GM19035 (cell line): Measurements from ENCODE around the gene ABCB11.
"Not testable (repeated sequence)": the region's sequence is repeated elsewhere in the genome, so short reads cannot be mapped to it uniquely, and the experiment has no call there.

ENCODE experiments used
- ATAC-seq: cut with Tn5 transposase; IDR thresholded peaks from one replicate; pipeline ENCODE4 v1.9.1; 2021; ENCODE audit not compliant: unreplicated experiment

Gene ABCB11

DNA sequence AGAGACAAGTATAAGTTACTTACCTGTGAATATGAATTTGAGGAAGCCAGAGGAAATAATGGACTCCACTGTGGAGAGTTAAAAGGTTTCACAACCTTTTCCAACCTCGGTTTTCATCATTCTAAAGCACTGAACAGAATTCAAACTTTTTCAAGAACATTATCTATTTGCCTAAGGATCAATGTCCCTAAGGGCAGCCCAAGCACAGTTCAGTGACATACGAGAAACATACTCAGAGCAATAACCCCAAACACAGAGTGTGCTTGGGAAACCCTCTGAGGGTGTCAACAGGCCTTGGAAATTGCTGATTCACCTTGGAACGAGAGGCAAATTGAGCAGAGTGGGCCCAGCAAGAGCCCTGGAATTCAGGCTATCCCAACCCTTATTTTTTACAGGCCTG is at the start of gene ABCB11:
ABCB11 (minus strand) TSS at position 123 of the 400 bp plus-strand sequence. CDS start 13,199 bp downstream, outside the sequence.
- no peak for ATAC-seq

DNA sequence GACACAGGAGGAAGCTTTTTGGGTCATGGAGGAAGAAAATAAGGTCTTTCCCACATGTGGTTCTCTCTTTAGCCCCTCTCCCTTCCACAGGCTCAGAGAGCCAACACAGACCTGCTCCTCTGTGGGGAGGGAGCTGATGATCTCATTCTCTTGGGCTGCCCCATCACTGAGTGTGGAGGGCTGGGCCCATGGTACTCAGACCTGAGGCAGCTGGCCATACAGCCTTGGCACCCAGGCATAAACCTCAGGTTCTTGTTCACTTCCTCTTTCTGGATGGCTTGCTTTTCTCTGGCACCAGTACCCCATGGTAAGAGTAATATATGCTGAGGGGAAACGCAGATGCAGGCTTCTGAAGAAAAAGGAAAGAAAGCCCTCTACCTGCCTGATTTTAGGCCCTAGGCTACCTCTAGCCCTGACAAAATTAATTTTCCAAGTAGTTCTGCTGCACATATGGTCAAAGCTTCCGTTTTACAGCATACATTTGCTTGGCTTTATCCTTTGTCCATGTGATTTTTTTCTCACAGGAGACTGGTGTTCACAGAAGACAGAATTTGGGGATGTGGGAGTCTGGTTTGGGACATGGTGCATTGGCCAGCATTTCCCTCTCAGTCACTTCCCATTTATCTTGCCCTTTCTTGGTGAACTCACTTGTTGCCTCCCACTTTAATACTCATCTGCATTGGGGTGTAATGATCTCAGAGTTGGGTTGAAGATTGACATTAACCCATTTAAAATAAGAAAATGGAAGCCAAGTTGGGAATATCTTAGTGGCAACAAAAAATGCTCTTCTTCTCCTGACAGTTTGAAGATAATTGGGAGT is 49.3 kb upstream of the ABCB11 start:
- peak; percentile 74 for ATAC-seq

- no peak for ATAC-seq
These were observed 46.6 kb upstream of the ABCB11 start for GRCh38 chr2:169077674-169078240.

DNA sequence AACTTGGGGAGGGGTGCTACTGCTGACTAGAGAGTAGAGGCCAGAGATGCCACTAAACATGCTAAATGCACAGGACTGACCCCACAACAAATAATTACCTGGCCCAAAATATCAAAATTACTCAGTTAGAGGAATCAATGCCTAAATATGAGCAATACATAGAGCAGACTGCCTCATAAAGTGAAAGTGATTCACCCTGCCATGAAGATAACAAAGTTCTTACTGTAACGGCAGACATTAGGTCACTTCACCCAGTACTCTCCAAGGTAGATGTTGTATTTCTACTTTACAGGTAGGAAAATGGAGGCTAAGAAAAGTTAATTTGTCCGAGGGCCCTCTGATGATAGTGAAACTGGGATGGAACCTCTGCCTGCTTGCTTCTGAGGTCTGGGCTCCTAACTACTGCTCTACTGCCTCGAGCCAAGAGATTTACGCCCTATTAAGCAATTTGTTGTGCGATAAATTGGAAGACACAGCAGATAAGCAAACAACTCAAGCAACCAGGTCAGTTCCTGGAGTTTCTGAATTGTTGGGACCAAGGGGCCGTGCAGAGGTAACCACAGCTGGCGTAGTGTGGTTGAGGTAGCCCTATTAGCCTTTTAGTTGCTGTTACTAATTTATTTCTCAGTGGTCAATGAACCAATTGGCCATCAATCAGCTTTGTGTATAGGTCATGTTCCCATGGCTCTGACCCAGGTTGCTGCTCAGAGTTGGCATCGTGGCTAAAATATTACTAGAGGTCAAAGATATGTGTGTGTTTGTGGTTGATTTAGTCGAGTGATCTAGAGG is 43.0 kb upstream of the ABCB11 start:
- ATAC-seq: no peak

DNA sequence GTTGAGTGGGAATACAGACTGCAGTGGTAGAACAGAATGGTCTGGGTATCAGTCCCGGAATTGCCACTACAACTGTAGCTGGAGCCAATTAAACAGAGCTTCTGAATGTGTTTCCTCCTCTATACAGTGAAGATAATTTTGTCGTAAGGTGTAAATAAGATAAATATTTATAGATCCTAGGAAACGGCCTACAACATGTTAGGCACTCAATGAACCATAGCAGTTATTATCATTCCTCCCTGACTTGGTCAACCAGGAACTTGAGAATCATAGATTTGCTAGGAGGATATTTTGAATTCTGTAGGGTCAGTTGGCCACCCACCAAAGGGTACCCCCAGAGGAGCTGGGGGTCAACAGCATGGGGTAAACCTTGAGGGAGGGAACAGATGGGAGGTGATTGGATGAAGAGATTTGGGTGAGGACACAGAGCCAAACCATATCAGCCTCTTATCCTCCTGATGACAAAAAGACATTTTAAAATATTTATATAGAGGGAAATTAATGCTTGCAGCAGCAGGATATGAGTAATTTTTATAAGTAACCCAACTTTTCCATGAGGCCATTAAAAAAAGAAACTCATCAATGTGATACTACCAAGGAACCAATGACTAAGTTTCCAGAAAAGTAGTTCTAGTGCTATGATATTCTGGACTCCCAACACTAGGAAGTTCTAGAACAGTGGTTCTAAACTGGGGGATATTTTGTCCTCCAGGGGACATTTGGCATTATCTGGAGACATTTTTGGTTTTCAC is 42.3 kb upstream of the ABCB11 start:
- no peak for ATAC-seq

- ATAC-seq: no peak
These were observed 41.2 kb upstream of the ABCB11 start for GRCh38 chr2:169072163-169072925.

- ATAC-seq: no peak
These were observed 40.3 kb upstream of the ABCB11 start for GRCh38 chr2:169071455-169071854.

- ATAC-seq: no peak
These were observed 38.7 kb upstream of the ABCB11 start for GRCh38 chr2:169069833-169070232.

DNA sequence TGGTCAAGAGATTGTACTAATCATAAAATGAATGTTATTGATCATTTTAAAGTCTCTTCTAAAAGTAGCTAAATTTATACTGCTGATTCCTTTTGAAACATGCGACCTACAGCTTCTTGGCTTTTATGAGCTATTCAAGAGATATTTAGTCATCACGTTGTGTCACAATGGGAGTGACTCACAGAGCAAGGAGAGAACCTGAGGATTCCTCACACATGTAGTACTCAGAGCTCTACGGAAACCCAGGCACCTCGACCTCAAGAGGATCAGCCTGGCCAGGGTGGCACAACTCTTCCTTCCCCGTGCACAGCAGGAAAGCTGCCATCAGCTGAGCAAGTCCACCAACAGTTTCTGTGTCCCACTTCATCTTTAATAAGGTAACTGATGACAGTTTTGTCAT is 38.2 kb upstream of the ABCB11 start, which contains the start of gene DHRS9:
DHRS9 (plus strand) TSS at position 223 of the 400 bp plus-strand sequence. CDS start 12,019 bp downstream, outside the sequence.
- ATAC-seq: no peak

GRCh38 chr2:169066897-169067296 is 35.8 kb upstream of the ABCB11 start:
- no peak for ATAC-seq

GRCh38 chr2:169065864-169066517 is 34.9 kb upstream of the ABCB11 start:
- ATAC-seq: no peak

DNA sequence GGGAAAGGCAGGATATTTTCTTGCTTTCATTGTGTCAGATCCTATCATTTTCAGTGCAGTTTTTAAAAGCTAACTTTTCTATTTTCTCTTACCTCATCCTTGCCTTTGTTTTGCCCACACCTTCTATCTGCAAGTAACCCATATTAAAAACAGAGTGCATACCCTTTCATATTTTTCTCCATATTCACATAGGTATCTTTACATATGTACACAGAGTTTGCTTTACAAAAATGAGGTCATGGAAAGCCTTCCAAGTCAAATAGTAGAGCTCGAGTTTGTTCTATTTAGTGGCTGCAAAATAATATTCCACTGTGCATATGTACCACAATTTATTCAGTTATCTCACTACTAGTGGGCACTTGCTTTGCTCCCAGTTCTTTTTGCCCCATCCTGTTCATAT is 34.3 kb upstream of the ABCB11 start:
- no peak for ATAC-seq

- not testable (repeated sequence) for ATAC-seq
These were observed 33.1 kb upstream of the ABCB11 start for GRCh38 chr2:169064199-169064598.

DNA sequence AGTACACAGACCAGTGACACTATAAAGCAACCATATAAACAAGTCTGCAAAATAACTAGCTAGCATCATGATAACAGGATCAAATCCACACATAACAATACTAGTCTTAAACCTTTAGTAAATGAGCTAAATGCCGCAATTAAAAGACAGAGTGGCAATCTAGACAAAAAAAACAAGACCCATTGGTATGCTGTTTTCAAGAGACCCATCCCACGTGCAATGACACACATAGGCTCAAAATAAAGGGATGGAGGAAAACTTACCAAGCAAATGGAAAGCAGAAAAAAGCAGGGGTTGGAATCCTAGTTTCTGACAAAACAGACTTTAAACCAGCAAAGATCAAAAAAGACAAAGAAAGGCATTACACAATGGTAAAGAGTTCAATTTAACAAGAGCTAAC is 23.5 kb upstream of the ABCB11 start:
- ATAC-seq: not testable (repeated sequence)

- ATAC-seq: no peak
These were observed 19.5 kb upstream of the ABCB11 start for GRCh38 chr2:169050476-169051240.

GRCh38 chr2:169049142-169049541 is 18.0 kb upstream of the ABCB11 start:
- ATAC-seq: no peak

DNA sequence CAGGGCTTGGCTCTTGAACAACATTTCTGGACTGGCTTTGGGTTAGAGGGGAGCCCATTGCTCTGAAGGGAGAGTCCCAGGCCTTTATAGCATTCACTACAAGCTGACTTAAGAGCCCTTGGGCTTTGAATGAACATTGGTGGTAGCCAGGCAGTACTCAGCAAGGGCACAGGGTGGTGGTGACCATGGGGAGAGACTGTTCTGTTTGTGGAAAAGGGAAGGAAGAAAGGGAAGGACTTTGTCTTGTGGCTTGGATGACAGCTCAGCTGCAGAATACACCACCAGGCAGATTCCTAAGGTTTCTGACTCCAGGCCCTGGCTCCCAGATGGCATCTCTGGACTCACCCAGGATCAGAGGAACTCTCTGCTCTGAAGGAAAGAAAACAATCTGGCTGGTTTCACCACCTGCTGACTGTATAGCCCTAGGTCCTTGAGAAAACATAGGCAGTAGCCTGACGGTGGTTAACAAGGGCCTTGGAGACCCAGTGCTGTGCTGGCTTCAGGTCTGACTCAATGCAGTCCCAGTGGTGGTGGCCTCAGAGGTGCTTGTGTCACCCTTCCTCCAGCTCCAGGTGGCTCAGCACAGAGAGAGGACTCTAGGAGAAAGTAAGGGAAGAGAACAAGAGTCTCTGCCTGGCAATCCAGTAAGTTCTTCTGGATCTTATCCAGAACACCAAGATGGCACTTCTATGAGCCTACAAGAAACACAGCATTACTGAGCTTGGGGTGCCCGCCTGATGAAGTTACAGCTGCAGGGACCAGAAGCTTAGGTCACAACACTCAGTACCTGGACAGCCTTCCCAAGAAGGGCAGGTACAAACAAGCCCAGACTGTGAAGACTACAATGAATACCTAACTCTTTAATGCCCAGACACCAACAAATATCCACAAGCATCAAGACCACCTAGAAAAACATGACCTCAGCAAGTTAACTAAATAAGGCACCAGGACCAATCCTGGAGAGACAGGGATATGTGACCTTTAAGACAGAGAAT is 16.4 kb upstream of the ABCB11 start:
- ATAC-seq: no peak
